ENCODE data around the gene TSC2.
"Not testable (repeated sequence)": the region's sequence is repeated elsewhere in the genome, so short reads cannot be mapped to it uniquely, and the experiment has no call there.

TSC2 gene

GRCh38 chr16:2086106-2086742 is 38.4 kb downstream of the TSC2 start:
- no peak for DNase-seq (ENCODE audit: low read depth in 2 of 2)

- no peak for DNase-seq (ENCODE audit: low read depth in 2 of 2)
These were observed 39.3 kb downstream of the TSC2 start for GRCh38 chr16:2086812-2087747.

DNA sequence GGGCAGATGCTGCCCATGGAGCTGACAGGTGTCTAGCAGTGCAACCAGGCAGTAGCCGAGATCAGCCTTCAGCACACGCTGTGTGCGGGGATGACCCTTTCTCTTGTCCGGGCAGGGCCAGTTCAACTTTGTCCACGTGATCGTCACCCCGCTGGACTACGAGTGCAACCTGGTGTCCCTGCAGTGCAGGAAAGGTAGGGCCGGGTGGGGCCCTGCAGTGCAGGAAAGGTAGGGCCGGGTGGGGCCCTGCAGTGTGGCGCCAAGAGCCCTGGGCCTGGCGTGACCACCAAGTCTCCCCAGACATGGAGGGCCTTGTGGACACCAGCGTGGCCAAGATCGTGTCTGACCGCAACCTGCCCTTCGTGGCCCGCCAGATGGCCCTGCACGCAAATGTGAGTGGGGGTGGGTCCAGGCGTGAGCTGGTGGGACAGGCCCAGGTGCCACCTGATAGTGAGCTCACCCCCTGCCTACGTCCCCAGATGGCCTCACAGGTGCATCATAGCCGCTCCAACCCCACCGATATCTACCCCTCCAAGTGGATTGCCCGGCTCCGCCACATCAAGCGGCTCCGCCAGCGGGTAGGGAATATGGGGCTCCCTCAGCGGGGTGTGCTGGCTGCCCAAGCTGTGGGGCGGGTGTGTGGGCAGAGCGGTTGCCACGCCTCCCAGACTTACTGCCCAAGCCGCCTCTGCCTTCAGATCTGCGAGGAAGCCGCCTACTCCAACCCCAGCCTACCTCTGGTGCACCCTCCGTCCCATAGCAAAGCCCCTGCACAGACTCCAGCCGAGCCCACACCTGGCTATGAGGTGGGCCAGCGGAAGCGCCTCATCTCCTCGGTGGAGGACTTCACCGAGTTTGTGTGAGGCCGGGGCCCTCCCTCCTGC is 40.2 kb downstream of the TSC2 start:
- DNase-seq (ENCODE audit: low read depth in 2 of 2) = no peak

GRCh38 chr16:2088759-2089358 is 41.1 kb downstream of the TSC2 start:
- no peak for DNase-seq (ENCODE audit: low read depth in 2 of 2)

- DNase-seq (ENCODE audit: low read depth in 2 of 2) = no peak
These were observed 42.1 kb downstream of the TSC2 start for GRCh38 chr16:2089706-2090480.

DNA sequence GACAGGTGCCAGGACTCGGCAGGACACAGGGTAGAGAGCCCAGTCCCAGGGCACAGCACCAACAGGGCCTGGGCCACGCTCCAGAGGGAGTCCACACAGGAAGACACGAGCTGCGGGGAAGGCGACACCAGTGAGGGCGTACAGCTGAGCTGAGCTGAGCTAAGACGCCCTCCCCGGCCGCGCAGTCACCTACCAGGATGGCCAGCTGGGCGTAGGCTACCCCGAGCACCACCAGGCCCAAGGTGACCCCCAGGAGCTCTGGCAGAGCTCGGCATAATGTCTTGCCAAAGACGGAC is 42.6 kb downstream of the TSC2 start:
- DNase-seq (ENCODE audit: low read depth in 2 of 2) = no peak

GRCh38 chr16:2090777-2091546 is 43.2 kb downstream of the TSC2 start:
- no peak for DNase-seq (ENCODE audit: low read depth in 2 of 2)

DNA sequence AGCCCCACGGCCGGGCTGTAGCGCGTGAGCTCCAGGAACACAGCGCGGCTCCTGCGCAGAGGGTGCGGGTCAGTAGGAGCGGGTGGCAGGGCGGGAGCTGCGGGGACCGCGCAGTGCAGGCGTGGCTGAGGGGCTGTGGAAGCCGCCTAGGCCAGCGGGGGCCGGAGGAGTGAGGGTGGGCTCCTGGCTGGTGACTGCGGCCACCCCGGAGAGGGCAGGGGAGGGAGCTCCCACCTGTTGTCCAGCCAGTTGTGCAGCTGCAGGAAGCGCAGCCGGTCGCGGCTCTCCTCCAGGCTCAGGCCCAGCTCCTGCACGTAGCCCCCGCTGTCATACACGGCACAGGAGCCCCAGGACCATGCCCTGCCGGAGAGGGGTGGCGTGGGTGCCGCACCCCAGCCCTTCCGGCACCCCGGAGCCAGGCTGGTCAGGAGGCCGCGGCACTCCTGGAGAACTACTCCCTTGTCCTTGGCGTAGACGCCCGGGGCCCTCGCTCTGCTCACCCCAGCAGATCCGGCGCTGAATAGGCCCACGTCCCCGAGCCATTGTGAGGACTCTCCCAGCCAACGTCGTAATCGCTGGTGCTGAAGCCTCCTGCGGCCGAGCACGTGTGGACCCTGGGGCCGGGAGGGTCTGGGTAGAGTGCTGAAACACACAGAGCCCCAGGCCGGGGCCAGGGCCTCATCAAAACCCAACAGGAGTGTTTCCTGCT is 43.9 kb downstream of the TSC2 start:
- no peak for DNase-seq (ENCODE audit: low read depth in 2 of 2)

DNA sequence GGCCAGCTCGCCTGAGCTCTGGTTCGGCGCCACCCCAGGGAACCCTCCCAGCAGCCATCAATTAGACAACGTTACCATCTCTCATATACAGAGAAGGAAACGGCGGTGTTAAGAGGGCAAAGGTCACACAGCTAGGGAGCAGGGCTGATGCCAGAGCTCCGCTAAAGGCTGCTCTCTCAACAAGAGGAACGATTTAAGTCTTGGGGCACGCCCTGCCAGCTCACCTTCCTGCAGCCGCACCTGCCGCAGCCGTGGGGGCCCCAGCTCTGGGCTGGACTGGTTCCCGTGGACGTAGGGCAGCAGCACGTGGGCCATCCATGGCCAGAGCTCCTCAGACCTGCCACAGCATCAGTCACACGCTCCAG is 44.5 kb downstream of the TSC2 start:
- DNase-seq (ENCODE audit: low read depth in 2 of 2) = no peak

DNA sequence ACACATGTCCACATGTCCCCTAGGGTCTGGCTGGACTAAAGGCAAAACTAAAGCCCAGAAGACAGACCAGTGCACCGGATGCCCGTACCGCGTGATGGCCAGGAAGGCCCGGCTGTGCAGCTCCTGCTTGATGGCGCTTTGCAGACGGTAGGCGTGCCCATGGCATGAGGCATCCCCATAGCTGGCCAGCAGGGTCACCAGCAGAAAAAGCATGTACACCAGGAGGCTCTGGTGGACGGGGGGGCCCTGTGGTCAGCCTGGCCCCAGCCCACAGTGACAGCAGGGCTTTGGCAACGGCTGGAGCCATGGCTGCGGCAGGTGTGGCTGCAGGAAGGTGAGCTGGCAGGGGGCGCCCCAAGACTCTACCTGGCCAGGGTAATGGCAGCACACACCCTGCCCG is 45.1 kb downstream of the TSC2 start:
- no peak for DNase-seq (ENCODE audit: low read depth in 2 of 2)

DNA sequence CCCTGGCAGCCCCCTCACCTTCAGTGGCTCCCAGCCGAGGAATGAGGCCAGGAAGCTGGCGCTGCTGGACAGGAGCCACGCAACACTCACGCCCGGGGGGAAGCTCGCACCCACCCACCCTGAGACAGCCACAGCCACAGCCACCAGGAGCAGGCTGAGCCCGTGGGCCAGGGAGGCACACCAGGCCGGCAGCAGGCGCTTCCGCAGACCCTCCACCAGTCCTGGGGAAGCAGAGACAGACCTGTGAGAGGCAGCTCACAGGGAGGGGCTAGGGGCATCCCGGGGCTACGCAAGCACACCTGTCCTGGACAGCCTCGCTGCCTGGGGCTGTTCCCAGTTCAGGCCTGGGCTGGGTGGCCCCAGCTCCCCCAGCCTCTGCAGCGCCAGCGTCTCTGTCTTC is 46.0 kb downstream of the TSC2 start:
- DNase-seq (ENCODE audit: low read depth in 2 of 2) = no peak

DNA sequence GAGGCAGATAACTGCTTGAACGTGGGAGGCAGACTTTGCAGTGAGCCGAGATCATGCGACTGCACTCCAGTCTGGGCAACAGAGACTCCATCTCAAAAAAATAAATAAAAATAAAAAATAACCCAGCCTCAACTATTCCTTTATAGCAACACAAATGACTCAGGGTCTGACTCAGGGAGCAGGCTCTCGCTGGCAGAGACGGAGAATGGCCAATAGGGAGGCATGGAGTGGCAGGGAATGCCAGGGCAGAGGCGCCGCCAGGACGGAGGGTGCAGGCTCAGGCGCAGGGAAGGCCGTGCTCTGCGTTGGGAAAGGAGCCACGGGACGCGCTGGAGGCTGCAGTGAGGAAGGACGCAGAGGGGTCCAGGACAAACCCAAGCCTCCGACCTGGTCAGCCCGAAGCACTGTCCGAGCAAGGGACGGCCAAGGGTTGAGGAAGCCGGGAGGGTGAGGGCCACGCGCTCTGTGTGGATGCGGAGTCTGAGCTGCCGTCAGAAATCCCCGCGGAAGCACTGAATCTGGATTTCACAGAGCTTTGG is 47.6 kb downstream of the TSC2 start:
- DNase-seq (ENCODE audit: low read depth in 2 of 2) = no peak

DNA sequence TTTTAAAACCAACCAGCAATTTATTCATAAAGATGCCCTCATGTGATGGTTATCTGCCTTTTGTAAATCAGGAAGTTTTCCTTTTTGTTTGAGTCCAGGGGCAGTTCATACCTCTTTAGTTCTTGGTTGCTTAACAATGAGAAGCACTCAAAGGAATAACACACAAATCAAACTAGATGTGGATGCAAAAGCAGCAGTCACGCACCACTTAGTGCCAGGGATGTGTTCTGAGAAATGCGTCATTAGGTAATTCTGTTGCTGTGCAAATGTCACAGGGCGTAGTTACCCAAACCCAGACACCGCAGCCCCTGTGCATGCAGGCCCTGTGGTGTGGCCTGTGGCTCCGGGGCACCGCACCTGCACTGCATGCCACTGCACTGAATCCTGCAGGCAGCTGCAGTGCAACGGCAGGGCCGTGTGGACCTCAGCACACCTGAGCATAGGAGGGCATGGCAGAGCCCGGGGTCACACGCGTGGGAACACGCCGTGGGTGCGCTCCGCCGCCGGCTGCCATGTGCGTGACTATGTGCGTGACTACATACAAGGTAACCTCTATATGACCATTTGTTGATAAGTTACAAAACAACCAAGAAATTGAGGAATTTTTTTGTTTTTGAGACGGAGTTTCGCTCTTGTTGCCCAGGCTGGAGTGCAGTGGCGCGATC is 48.3 kb downstream of the TSC2 start:
- DNase-seq (ENCODE audit: low read depth in 2 of 2) = no peak

- no peak for DNase-seq (ENCODE audit: low read depth in 2 of 2)
These were observed 49.2 kb downstream of the TSC2 start for GRCh38 chr16:2096853-2097595.

- not testable (repeated sequence) for DNase-seq (ENCODE audit: low read depth in 2 of 2)
These were observed 49.9 kb downstream of the TSC2 start for GRCh38 chr16:2097689-2098088.

DNA sequence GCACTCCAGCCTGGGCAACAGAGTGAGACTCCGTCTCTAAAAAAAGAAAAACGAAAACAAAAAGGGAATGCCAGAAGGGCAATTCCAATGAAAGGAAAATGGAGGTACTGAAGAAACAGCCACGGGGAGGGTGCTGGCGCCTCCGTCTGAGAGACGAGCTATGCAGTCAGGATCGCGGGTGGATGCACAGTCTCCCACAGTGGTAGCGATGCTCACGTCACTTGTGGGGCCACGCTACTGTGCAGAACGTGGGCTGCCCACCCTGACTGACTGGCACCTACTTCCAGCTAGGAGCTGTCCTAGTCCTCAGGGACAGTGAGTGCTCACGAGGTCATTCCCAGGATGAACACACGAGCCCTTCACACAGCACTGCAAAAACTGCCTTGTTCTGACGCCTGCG is 53.8 kb downstream of the TSC2 start:
- DNase-seq (ENCODE audit: low read depth in 2 of 2) = not testable (repeated sequence)

DNA sequence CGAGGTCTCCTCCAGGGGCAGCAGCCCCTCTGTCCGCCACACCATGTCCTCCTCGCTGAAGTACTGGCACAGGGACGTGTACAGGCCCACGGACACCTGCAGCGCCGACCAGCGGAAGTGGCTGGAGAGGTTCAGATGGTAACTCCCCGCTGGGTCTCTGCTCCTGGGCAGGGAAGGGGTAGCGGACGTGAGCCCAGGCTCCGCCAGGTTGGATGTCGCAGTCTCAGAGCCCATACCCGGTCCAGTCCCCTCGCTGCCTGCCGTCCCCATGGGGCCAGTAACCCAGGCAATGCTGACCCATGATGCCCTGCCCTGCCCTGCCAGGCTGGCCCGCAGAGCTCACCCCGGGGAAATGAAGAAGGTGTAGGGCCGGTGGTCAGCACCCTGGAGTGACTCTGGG is 54.7 kb downstream of the TSC2 start:
- no peak for DNase-seq (ENCODE audit: low read depth in 2 of 2)

- DNase-seq (ENCODE audit: low read depth in 2 of 2) = not testable (repeated sequence)
These were observed 56.7 kb downstream of the TSC2 start for GRCh38 chr16:2104464-2104863.

Measured in activated CD4-positive, alpha-beta T cell treated with anti-CD3 and anti-CD28 coated beads for 24 hours (primary cell).